Neutrophil (primary cell): ENCODE data around the gene MEFV.

Experiments
- H3K27ac ChIP-seq: fragments of 200-600 bp; sonication (generic); 2 replicates; pipeline ENCODE4 v1.5.1; 2016; ENCODE audit warnings: mild to moderate bottlenecking, moderate library complexity
- H3K27me3 ChIP-seq: fragments of 200-600 bp; sonication (generic); 2 replicates; pipeline ENCODE4 v1.6.0; 2016; ENCODE audit warnings: mild to moderate bottlenecking
- H3K36me3 ChIP-seq: fragments of 200-600 bp; sonication (generic); 2 replicates; pipeline ENCODE4 v1.5.1; 2017
- H3K4me1 ChIP-seq, 2 experiments: fragments of 200-600 bp in 1 of 2; sonication (generic) in 1 of 2; 1 replicate in 1 of 2; 2 replicates in 1 of 2; pipeline versions ENCODE4 v1.5.1 to v1.6.1; 2013 to 2016; ENCODE audit warnings: low read depth in 1 of 2, low read length in 1 of 2, mild to moderate bottlenecking in 1 of 2, moderate library complexity in 1 of 2; ENCODE audit not compliant: control insufficient read depth in 1 of 2, insufficient read depth in 1 of 2
- H3K4me3 ChIP-seq, 2 experiments: fragments of 200-600 bp in 1 of 2; sonication (generic) in 1 of 2; 1 replicate in 1 of 2; 2 replicates in 1 of 2; pipeline ENCODE4 v1.5.1; 2013 to 2016; ENCODE audit warnings: low read depth in 1 of 2, low read length in 1 of 2, mild to moderate bottlenecking in 1 of 2, moderate library complexity in 1 of 2
- H3K9me3 ChIP-seq: fragments of 200-600 bp; sonication (generic); 2 replicates; pipeline ENCODE4 v1.5.1; 2016
- CTCF ChIP-seq: fragments of 200-600 bp; sonication (generic); IDR thresholded peaks from 2 replicates; pipeline ENCODE4 v1.5.1; 2016; ENCODE audit warnings: antibody characterized with exemption

The MEFV gene

GRCh38 chr16:3282730-3283542 lies 26.5 kb upstream of the MEFV start, which contains the start of gene ZNF263:
Gene ZNF263, plus strand, starts transcription at chr16:3283491. Its CDS starts 328 bp downstream, at chr16:3283819.
- Histone ChIP-seq H3K27me3 (peaks cover 20% of the 10 kb centered on the region), H3K4me3 (peak within 1 kb of the TSS; percentile 79 to 99), H3K36me3 (peaks cover 10% of the 10 kb centered on the region), H3K4me1 (peaks cover 34 to 38% of the 10 kb centered on the region in 2 experiments), H3K9me3 (no peaks in the 10 kb centered on the region), H3K27ac (peak within 1 kb of the TSS; percentile 98)
- TF ChIP-seq CTCF, result peak; percentile 38

GRCh38 chr16:3282103-3282729 lies 25.8 kb upstream of the MEFV start:
- peaks cover 27% of the 10 kb centered on the region for H3K27me3 ChIP-seq
- H3K36me3 ChIP-seq, result peaks cover 10% of the 10 kb centered on the region
- TF ChIP-seq CTCF, result no peak
- H3K9me3 ChIP-seq, result no peaks in the 10 kb centered on the region
- H3K4me3 ChIP-seq, result peak overlapping the region; percentile 79 to 99
- H3K27ac ChIP-seq, result peak overlapping the region; percentile 98
- H3K4me1 ChIP-seq, result peaks cover 34 to 38% of the 10 kb centered on the region in 2 experiments

GRCh38 chr16:3281222-3281820 lies 24.9 kb upstream of the MEFV start:
- Histone ChIP-seq H3K4me3 (peak overlapping the region in 1 of 2 experiments; percentile 99), H3K36me3 (peaks cover 7% of the 10 kb centered on the region), H3K27ac (peak overlapping the region; percentile 61), H3K27me3 (peaks cover 34% of the 10 kb centered on the region), H3K9me3 (no peaks in the 10 kb centered on the region), H3K4me1 (peaks cover 34 to 38% of the 10 kb centered on the region in 2 experiments)
- no peak for TF ChIP-seq CTCF

- Histone ChIP-seq H3K27me3 (peaks cover 34% of the 10 kb centered on the region), H3K4me3 (no peak overlapping the region), H3K4me1 (peaks cover 7 to 9% of the 10 kb centered on the region in 2 experiments), H3K27ac (no peak overlapping the region), H3K9me3 (no peaks in the 10 kb centered on the region), H3K36me3 (peaks cover 15% of the 10 kb centered on the region)
- TF ChIP-seq CTCF, result no peak
Observed at GRCh38 chr16:3276679-3277078, 20.2 kb upstream of the MEFV start.

GRCh38 chr16:3274947-3275346 lies 18.5 kb upstream of the MEFV start:
- Histone ChIP-seq H3K27ac (peak overlapping the region; percentile 31), H3K4me1 (no peaks in the 10 kb centered on the region), H3K27me3 (peaks cover 34% of the 10 kb centered on the region), H3K9me3 (no peaks in the 10 kb centered on the region), H3K4me3 (no peak overlapping the region), H3K36me3 (peaks cover 15% of the 10 kb centered on the region)
- TF ChIP-seq CTCF, result no peak
